ENCODE data around the gene A2M. TPM values are rescaled to one million over a fixed set of nuclear protein-coding genes. Genes with fewer than 3 reads are reported as not detected.

A2M gene
- total and polyA plus RNA-seq, 2 of the 8 experiments (the other 6 are each of a cell fraction or from before 2014, with no cell fraction given) = 0.15 TPM; not detected in 1

GRCh38 chr12:9104087-9104486 lies 11.6 kb downstream of the A2M start:
- no peak overlapping the region for H3K18ac ChIP-seq (ENCODE audit: extremely low read depth, low read length)
- H3K4ac ChIP-seq (replicated peaks; ENCODE audit: insufficient read length, low read depth, low read length) = no peak overlapping the region
- FAIRE-seq (no peak), DNase-seq (ENCODE audit: low read depth in 1 of 2, low spot score in 2 of 2) (no peak)
- CTCF ChIA-PET (ENCODE audit: partially characterized antibody) = interaction anchor here (0.7 to 1.0 kb wide), 3 partner anchors 8 to 21 kb away, joined by 3 to 5 read pairs (median 3); partner anchors contain the start of gene A2M
- no peak overlapping the region for H4K5ac ChIP-seq (ENCODE audit: insufficient read length, low read depth, low read length)
- no peak overlapping the region for H2AK5ac ChIP-seq (ENCODE audit: low read depth, low read length)
- no peaks in the 10 kb centered on the region for H4K20me1 ChIP-seq (replicated peaks in 1 of 2; ENCODE audit: control insufficient read depth in 1 of 2, insufficient read depth in 2 of 2, low read length in 2 of 2)
- H3K9me3 ChIP-seq (ENCODE audit: insufficient read depth in 2 of 2, low read depth in 1 of 2, low read length in 1 of 2) = no peaks in the 10 kb centered on the region
- H2BK12ac ChIP-seq (ENCODE audit: low read depth, low read length) = no peak overlapping the region
- no peak overlapping the region for H3K14ac ChIP-seq (ENCODE audit: insufficient read length)
- no peak overlapping the region for H3K23ac ChIP-seq (ENCODE audit: insufficient read length)
- H3K9ac ChIP-seq (replicated peaks in 1 of 4; ENCODE audit: extremely low read depth in 1 of 4, low read depth in 3 of 4, low read length in 3 of 4) = no peak overlapping the region
- H3K4me1 ChIP-seq (replicated peaks in 1 of 4; ENCODE audit: control insufficient read depth in 3 of 4, insufficient read depth in 4 of 4, low read length in 3 of 4) = no peaks in the 10 kb centered on the region
- no peaks in the 10 kb centered on the region for H3K36me3 ChIP-seq (ENCODE audit: control insufficient read depth in 2 of 4, insufficient read depth in 4 of 4, low read length in 3 of 4)
- no peaks in the 10 kb centered on the region for H3K27me3 ChIP-seq (replicated peaks in 1 of 4; ENCODE audit: control insufficient read depth in 3 of 4, extremely low read depth in 1 of 4, insufficient read depth in 3 of 4, low read length in 3 of 4)
- 79% methylated on average over 4 of the region's 4 CpGs; no CpG with 5 or more reads in 1 of the 2 experiments for WGBS, 2 experiments (ENCODE audit: extremely low coverage in 1 of 2, insufficient coverage in 1 of 2, insufficient read length in 1 of 2, insufficient replicate concordance in 2 of 2, low coverage in 1 of 2, low lambda C conversion rate in 2 of 2, missing lambda C conversion rate in 1 of 2)
- POLR2A ChIA-PET (ENCODE audit: partially characterized antibody) = no interaction called here
- H3K4me2 ChIP-seq (ENCODE audit: insufficient read depth in 1 of 2, low read depth in 2 of 2, low read length in 2 of 2) = no peak overlapping the region
- H4K8ac ChIP-seq (ENCODE audit: extremely low read depth, insufficient read depth, low read length) = no peak overlapping the region
- H2BK15ac ChIP-seq (ENCODE audit: low read length) = no peak overlapping the region
- H2BK120ac ChIP-seq (replicated peaks; ENCODE audit: low read depth, low read length) = no peak overlapping the region
- H2BK20ac ChIP-seq (ENCODE audit: low read length) = no peak overlapping the region
- H4K91ac ChIP-seq (replicated peaks; ENCODE audit: insufficient read length, low read length) = no peak overlapping the region
- no peak overlapping the region for H2BK5ac ChIP-seq (ENCODE audit: low read depth, low read length)
- no peak overlapping the region for H2AFZ ChIP-seq (ENCODE audit: low read length)
- no peak overlapping the region for H3K56ac ChIP-seq (replicated peaks; ENCODE audit: insufficient read length, low read depth, low read length)
- H3K4me3 ChIP-seq (ENCODE audit: extremely low read depth in 1 of 4, insufficient read depth in 2 of 4, low read depth in 3 of 4, low read length in 4 of 4) = no peak overlapping the region
- H3K79me1 ChIP-seq (ENCODE audit: low read depth, low read length) = no peaks in the 10 kb centered on the region
- no peaks in the 10 kb centered on the region for H3K79me2 ChIP-seq (ENCODE audit: control insufficient read depth in 1 of 2, insufficient read depth in 2 of 2, low read length in 2 of 2)
- no peak overlapping the region for H3K27ac ChIP-seq (ENCODE audit: low read depth, low read length)
- no peaks in the 10 kb centered on the region for H3K23me2 ChIP-seq (ENCODE audit: low read depth, low read length)
- TF ChIP-seq NRF1 (IDR thresholded peaks at IDR 0.05; ENCODE audit: low read depth, low read length) (no peak), SAP30 (IDR thresholded peaks at IDR 0.05; ENCODE audit: insufficient read depth, insufficient replicate concordance, low read length) (no peak), POU5F1 (IDR thresholded peaks at IDR 0.05; ENCODE audit: low read depth, low read length) (no peak), KDM4A (IDR thresholded peaks at IDR 0.05; ENCODE audit: low read depth, low read length, severe bottlenecking) (no peak), TCF12 (IDR thresholded peaks at IDR 0.05; ENCODE audit: low read depth, low read length) (no peak), HDAC6 (IDR thresholded peaks at IDR 0.05; ENCODE audit: low read depth, low read length) (no peak), CTCF (IDR thresholded peaks at IDR 0.05; ENCODE audit: control extremely low read depth in 1 of 3, insufficient read depth in 1 of 3, low read depth in 1 of 3, low read length in 3 of 3) (no peak), POLR2A (IDR thresholded peaks at IDR 0.05; ENCODE audit: control extremely low read depth in 1 of 2, low read depth in 2 of 2, low read length in 2 of 2) (no peak), ASH2L (IDR thresholded peaks at IDR 0.05; ENCODE audit: low read length) (no peak), CHD2 (IDR thresholded peaks at IDR 0.05; ENCODE audit: low read length) (no peak), JUND (IDR thresholded peaks at IDR 0.05; ENCODE audit: low read length) (no peak)
- TF ChIP-seq, protein P1, sequence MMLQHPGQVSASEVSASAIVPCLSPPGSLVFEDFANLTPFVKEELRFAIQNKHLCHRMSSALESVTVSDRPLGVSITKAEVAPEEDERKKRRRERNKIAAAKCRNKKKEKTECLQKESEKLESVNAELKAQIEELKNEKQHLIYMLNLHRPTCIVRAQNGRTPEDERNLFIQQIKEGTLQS (IDR thresholded peaks at IDR 0.05; ENCODE audit: insufficient read depth, low read depth, low read length) = no peak

All from H1 (cell line).